ENCODE data around the gene DLG5. TPM values are rescaled to one million over a fixed set of nuclear protein-coding genes. Genes with fewer than 3 reads are reported as not detected.

The DLG5 gene
- total RNA-seq, 1 experiment from 2014 or later = 127 TPM

DNA sequence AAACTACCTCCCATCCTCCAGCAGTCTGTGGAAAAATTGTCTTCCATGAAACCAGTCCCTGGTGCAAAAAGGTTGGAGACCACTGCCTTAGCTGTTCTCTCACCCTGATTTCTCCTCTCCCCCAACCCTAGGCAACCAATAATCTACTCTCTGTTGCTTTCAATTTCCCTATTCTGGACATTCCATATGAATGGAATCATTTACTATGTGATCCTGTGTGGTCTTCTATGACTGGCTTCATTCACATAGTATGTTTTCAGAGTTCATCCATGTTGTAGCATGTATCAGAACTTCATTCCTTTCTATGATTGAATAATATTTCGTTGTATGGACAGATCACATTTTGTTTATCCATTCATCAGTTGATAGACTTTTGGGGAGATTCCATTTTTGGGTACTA, 38.3 kb upstream of the DLG5 start:
- H3K36me3 Mint-ChIP-seq (ENCODE audit: insufficient read depth, unreplicated experiment) = no peaks in the 10 kb centered on the region
- POLR2A ChIA-PET = interaction anchor here (1.1 to 2.7 kb wide), 3 partner anchors 10 to 44 kb away, joined by 3 to 10 read pairs (median 9); no protein-coding TSS in a partner anchor
- no peaks in the 10 kb centered on the region for H3K27me3 Mint-ChIP-seq (ENCODE audit: insufficient read depth, unreplicated experiment)
- DNase-seq (ENCODE audit: unreplicated experiment) = no peak
- intact Hi-C loops (cut with micrococcal nuclease) = no loop called here
- TF ChIP-seq, protein P1, sequence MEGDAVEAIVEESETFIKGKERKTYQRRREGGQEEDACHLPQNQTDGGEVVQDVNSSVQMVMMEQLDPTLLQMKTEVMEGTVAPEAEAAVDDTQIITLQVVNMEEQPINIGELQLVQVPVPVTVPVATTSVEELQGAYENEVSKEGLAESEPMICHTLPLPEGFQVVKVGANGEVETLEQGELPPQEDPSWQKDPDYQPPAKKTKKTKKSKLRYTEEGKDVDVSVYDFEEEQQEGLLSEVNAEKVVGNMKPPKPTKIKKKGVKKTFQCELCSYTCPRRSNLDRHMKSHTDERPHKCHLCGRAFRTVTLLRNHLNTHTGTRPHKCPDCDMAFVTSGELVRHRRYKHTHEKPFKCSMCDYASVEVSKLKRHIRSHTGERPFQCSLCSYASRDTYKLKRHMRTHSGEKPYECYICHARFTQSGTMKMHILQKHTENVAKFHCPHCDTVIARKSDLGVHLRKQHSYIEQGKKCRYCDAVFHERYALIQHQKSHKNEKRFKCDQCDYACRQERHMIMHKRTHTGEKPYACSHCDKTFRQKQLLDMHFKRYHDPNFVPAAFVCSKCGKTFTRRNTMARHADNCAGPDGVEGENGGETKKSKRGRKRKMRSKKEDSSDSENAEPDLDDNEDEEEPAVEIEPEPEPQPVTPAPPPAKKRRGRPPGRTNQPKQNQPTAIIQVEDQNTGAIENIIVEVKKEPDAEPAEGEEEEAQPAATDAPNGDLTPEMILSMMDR (IDR thresholded peaks at IDR 0.05; ENCODE audit: unreplicated experiment) = no peak
- H3K4me1 Mint-ChIP-seq (ENCODE audit: insufficient read depth, unreplicated experiment) = peaks cover 5% of the 10 kb centered on the region
- H3K9me3 Mint-ChIP-seq (ENCODE audit: unreplicated experiment) = no peaks in the 10 kb centered on the region
- no peak overlapping the region for H3K4me3 Mint-ChIP-seq (ENCODE audit: unreplicated experiment)
- no TSS peak for BruUV-seq (replicated peaks)
- CTCF ChIA-PET = interaction anchor here (0.9 to 1.6 kb wide), 3 partner anchors 9 to 11 kb away, joined by 3 to 5 read pairs (median 3); no protein-coding TSS in a partner anchor
- no peak overlapping the region for H3K27ac Mint-ChIP-seq (ENCODE audit: low read depth, unreplicated experiment)

DNA sequence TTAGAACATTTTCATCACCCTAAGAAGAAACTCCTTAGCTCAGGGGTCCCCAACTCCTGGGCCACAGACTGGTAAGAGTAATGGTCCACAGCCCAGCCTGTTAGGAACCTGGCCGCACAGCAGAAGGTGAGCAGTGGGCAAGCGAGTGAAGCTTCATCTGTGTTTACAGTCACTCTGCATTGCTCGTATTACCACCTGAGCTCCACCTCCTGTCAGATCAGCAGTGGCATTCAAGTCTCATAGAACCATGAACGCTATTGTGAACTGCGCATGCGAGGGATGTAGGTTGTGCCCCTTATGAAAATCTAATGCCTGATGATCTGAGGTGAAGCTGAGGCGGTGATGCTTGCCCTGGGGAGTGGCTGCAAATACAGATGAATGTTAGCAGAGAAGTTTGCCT, 37.3 kb upstream of the DLG5 start:
- peaks cover 5% of the 10 kb centered on the region for H3K4me1 Mint-ChIP-seq (ENCODE audit: insufficient read depth, unreplicated experiment)
- H3K9me3 Mint-ChIP-seq (ENCODE audit: unreplicated experiment) = no peaks in the 10 kb centered on the region
- no peak overlapping the region for H3K27ac Mint-ChIP-seq (ENCODE audit: low read depth, unreplicated experiment)
- TF ChIP-seq, protein P1 (IDR thresholded peaks at IDR 0.05; ENCODE audit: unreplicated experiment) = no peak
- H3K36me3 Mint-ChIP-seq (ENCODE audit: insufficient read depth, unreplicated experiment) = no peaks in the 10 kb centered on the region
- DNase-seq (ENCODE audit: unreplicated experiment) = no peak
- no TSS peak for BruUV-seq (replicated peaks)
- H3K27me3 Mint-ChIP-seq (ENCODE audit: insufficient read depth, unreplicated experiment) = no peaks in the 10 kb centered on the region
- CTCF ChIA-PET = interaction anchor here (0.9 to 1.6 kb wide), 2 partner anchors 10 to 11 kb away, joined by 3 to 5 read pairs; no protein-coding TSS in a partner anchor
- H3K4me3 Mint-ChIP-seq (ENCODE audit: unreplicated experiment) = no peak overlapping the region
- intact Hi-C loops (cut with micrococcal nuclease) = no loop called here
- POLR2A ChIA-PET = interaction anchor here (0.7 to 2.7 kb wide), 4 partner anchors 9 to 43 kb away, joined by 3 to 10 read pairs (median 6); no protein-coding TSS in a partner anchor

DNA sequence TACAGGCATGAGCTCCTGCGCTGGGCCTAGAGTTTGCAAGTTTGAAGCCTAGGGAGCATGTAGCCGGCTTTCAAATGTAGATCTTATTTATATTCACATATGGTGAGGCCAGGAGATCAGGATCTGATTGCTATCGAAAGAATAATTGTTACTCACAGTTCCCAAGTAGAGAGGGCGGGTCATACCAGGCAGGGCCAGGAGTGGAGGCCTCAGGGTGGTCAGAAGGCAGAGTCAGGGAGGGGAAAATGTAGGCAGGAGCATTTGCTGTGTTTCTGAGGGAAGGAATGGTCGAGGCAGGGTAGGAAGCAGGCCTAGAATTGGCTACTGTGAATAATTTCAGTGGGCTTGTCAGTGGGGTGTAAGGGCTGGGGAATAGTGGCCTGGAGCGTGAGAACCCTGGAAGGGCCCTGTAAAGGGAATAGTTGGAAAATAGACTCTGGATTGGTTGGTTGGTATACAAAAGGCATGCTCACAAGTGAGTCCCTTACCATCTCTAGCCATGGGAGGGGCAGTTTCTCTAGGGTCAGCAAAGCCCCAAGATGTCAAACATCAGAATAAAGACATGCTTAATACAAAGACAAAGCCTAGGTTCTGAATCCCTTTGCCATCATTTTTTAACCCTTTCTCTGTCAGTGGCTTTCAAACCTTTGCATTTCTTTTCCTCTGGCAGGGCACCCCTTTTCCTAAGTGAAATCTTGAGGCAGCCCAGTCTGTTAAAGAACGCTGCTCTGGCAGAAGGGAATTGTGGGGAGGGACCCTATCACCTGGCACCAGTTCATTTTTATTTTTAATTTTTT, 36.0 kb upstream of the DLG5 start:
- no peak overlapping the region for H3K27ac Mint-ChIP-seq (ENCODE audit: low read depth, unreplicated experiment)
- TF ChIP-seq, protein P1 (IDR thresholded peaks at IDR 0.05; ENCODE audit: unreplicated experiment) = no peak
- no peaks in the 10 kb centered on the region for H3K9me3 Mint-ChIP-seq (ENCODE audit: unreplicated experiment)
- ChIA-PET POLR2A (interaction anchor here (2.7 kb wide), 1 partner anchor 8 kb away, joined by 10 read pairs; no protein-coding TSS in a partner anchor), CTCF (interaction anchor here (1.2 kb wide), 1 partner anchor 10 kb away, joined by 4 read pairs; no protein-coding TSS in a partner anchor)
- no TSS peak for BruUV-seq (replicated peaks)
- peaks cover 5% of the 10 kb centered on the region for H3K4me1 Mint-ChIP-seq (ENCODE audit: insufficient read depth, unreplicated experiment)
- H3K27me3 Mint-ChIP-seq (ENCODE audit: insufficient read depth, unreplicated experiment) = no peaks in the 10 kb centered on the region
- no peaks in the 10 kb centered on the region for H3K36me3 Mint-ChIP-seq (ENCODE audit: insufficient read depth, unreplicated experiment)
- no peak overlapping the region for H3K4me3 Mint-ChIP-seq (ENCODE audit: unreplicated experiment)
- DNase-seq (ENCODE audit: unreplicated experiment) = no peak
- intact Hi-C loops (cut with micrococcal nuclease) = no loop called here

DNA sequence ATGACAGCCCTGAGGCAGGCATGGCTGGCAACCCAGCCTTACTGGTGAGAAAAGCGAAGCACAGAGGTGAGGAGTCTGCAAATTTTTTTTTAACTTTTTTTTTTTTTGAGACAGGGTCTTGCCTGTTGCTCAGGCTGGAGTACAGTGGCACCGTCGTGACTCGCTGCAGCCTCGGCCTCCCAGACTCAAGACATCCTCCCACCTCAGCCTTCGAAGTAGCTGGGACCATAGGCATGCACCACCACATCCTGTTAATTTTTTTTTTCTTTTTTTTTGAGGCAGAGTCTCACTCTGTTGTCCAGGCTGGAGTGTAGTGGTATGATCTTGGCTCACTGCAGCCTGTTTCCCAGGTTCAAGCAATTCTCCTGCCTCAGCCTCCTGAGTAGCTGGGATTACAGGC, 35.1 kb upstream of the DLG5 start:
- H3K27ac Mint-ChIP-seq (ENCODE audit: low read depth, unreplicated experiment) = no peak overlapping the region
- no peak overlapping the region for H3K4me3 Mint-ChIP-seq (ENCODE audit: unreplicated experiment)
- H3K9me3 Mint-ChIP-seq (ENCODE audit: unreplicated experiment) = no peaks in the 10 kb centered on the region
- intact Hi-C loops (cut with micrococcal nuclease) = no loop called here
- no peak for DNase-seq (ENCODE audit: unreplicated experiment)
- no TSS peak for BruUV-seq (replicated peaks)
- TF ChIP-seq, protein P1 (IDR thresholded peaks at IDR 0.05; ENCODE audit: unreplicated experiment) = no peak
- no peaks in the 10 kb centered on the region for H3K36me3 Mint-ChIP-seq (ENCODE audit: insufficient read depth, unreplicated experiment)
- CTCF ChIA-PET = interaction anchor here (1.2 kb wide), 1 partner anchor 9 kb away, joined by 4 read pairs; no protein-coding TSS in a partner anchor
- no peaks in the 10 kb centered on the region for H3K27me3 Mint-ChIP-seq (ENCODE audit: insufficient read depth, unreplicated experiment)
- POLR2A ChIA-PET = no interaction called here
- H3K4me1 Mint-ChIP-seq (ENCODE audit: insufficient read depth, unreplicated experiment) = peaks cover 5% of the 10 kb centered on the region

All from MCF 10A (cell line).